Tongue (tissue), 3 donors: ENCODE data around the gene LFNG. TPM values are rescaled to one million over a fixed set of nuclear protein-coding genes. Genes with fewer than 3 reads are reported as not detected.

Experiments used
- DNase-seq: peaks from one replicate; pipeline ENCODE4 v3.0.0-alpha.2; 2015
- small RNA-seq: library from RNA; depleted of rRNA; stranded (forward); fragments of <200 nt; gene quantifications from one replicate; pipeline ENCODE3, GENCODE V24; 2014; ENCODE audit warnings: low replicate concordance
- total RNA-seq: library from RNA; depleted of rRNA; stranded (reverse); fragments of >200 nt; gene quantifications from one replicate; pipeline ENCODE4 v1.2.3, GENCODE V29; 2014

The LFNG gene
- total RNA-seq, 1 donor from 2014 or later = 26.0 TPM

DNA sequence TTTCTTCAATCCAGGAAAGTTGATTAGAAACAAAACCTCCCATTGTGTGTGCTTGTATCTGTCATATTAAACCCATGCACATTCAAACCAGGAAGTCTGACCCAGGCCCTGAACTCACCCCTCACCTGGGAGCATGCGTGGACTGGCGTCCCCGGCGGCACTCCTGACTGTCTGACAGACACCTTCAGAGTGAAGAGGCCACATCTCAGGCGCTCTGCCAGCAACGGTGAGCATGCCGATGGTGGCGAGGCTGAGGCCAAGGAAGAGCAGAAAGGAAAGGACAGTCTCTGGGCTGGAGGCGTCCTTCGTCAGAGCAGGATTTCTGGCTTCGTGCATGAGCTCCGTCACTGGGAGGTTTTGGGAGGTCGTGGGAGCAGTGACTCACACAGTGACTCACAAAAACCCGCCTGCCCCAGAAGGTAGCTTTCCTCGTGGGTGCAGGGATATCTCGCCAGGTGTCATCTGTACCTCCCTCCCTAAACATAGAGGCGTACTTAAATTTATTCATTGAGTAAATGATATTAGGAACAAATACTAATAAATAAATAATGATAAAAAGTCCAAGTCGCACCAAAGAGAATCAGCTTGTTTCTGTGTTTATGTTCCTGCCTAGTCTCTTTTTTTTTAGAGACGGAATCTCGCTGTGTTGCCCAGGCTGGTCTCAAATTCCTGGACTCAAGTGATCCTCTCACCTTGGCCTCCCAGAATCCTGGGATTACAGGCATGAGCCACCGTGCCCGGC lies 52.7 kb downstream of the LFNG start:
- no peak for DNase-seq

DNA sequence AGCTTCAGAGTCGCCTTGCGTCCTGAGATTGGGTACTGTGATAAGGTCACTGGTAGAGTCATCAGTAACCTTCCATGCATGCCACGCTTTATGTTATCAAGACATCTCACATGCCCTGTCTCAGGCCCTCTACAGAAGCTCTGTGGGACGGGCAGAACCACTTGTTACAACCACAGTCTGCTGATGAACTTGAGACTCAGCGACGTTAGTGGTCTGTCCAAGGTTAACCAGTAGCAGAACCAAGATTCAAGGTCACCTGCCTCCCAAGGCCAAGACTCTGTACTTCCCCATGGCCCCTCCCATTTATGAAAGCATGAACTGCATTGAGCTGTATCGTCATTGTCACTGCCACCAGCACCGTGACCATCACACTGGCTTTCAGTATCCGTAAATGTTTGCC lies 54.2 kb downstream of the LFNG start:
- DNase-seq = no peak

DNA sequence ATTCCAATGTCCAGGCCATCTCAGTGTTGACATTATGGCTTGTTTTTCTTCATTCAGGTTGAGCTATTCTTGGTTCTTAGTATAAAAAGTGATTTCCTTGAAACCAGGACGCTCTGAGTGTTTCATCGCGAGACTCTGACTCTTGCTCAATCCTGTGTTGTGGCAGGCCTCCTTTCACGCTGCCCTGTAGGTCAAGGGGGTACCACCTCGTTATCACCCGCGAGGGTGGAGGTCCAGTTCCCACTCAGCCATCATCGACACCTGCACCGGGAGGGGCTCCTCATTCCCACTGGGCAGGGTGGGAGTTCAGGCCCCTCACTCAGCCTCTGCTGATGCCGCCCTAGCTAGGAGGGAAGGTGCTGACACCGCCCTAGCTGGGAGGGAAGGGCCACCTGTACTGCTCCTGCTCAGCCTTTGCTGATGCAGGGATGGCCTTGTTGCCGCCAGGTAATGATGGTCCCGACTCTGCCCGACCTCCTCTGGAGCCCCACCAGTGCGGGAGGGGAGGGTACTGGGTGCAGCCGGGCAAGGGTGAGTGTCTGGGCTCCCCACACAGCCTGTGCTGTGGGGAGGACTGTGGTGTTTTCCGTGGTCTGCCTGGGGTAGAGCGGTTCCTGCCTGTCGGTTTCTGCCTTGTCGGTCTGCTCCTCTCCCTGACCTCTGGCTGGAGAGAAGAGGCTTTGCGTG lies 55.6 kb downstream of the LFNG start:
- DNase-seq = no peak

DNA sequence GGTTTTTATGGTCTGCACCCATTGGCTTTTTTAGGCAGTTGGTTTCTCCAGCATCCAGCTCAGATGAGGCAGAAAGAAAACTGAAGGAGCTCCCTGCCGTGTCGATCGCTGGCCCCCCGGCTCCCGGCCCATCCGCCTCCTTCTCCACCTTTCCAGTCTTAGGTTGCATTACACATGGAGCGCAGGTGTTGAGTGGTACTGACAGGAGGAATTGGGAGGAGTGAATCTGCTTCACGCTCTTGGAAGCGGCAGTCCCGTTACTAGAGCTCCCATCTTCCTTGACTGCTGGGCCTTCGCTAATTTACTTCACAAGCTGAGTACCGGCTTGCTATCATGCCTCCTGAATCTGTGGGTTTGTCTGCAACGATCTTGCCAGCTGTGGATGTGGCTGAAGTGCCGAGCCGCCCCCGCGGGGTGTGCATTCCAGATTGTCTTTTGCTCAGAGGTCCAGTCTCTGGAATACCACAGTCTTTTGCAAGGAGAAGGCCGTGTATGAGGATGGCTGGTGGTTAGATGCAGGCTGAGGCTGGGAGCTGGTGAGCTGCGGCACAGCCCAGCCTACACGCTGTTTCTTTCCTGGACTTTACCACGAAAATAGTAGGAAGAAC lies 56.3 kb downstream of the LFNG start:
- DNase-seq = no peak

DNA sequence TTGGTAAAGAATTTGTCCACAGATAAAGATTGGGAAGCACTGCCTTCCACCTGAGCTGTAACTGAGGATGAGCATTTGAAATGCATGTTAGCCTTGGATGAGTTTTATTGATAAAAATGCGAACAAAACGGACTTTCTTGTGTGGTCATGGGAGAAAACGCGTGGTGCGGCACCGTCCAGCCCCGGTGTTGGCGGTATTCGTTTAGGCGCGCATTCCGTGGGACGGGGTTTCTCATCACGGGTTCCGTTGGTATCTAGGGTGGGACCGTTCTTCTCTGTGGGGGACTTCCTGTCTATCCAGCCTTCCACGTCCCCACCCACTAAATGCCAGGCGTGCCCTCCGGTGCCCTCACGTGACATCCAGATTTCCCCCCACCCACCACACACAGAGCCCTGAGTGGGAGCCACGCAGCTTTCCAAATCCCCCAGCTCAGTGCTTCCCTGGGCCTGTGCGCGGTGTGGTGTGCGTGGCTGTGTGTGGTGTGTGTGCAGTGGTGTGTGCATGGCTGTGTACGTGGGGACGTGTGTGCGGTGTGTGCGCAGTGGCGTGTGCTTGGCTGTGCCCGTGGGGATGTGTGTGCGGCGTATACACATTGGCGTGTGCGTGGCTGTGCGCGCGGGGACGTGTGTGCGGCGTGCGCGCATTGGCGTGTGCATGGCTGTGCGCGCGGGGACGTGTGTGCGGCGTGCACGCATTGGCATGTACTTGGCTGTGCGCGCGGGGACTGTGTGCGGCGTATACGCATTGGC lies 57.3 kb downstream of the LFNG start:
- DNase-seq = no peak

Small RNAs within 50 kb of the gene (small RNA-seq; reads per million reads assigned to genes)
- 0.08 reads per million for gene MIR4648

Other genes starting within 250 kb of the LFNG start
- gene SNX8, start 205.3 kb upstream of the LFNG start, total RNA-seq = 22.4 TPM
- 148 TPM for gene EIF3B, start 164.9 kb upstream of the LFNG start, total RNA-seq
- 7.4 TPM for gene CHST12, start 116.2 kb upstream of the LFNG start, total RNA-seq
- gene GRIFIN, start 43.4 kb upstream of the LFNG start, total RNA-seq = not detected
- 28.1 TPM for gene BRAT1, start 35.8 kb downstream of the LFNG start, total RNA-seq
- 6.4 TPM for gene IQCE, start 39.2 kb downstream of the LFNG start, total RNA-seq
- 43.5 TPM for gene TTYH3, start 112.2 kb downstream of the LFNG start, total RNA-seq
- gene AMZ1, start 168.4 kb downstream of the LFNG start, total RNA-seq = 0.31 TPM